ENCODE measurements around the gene BOD1L1.
A peak's percentile ranks its signal among the peaks of the same experiment; 100 is the strongest.

The BOD1L1 gene

DNA sequence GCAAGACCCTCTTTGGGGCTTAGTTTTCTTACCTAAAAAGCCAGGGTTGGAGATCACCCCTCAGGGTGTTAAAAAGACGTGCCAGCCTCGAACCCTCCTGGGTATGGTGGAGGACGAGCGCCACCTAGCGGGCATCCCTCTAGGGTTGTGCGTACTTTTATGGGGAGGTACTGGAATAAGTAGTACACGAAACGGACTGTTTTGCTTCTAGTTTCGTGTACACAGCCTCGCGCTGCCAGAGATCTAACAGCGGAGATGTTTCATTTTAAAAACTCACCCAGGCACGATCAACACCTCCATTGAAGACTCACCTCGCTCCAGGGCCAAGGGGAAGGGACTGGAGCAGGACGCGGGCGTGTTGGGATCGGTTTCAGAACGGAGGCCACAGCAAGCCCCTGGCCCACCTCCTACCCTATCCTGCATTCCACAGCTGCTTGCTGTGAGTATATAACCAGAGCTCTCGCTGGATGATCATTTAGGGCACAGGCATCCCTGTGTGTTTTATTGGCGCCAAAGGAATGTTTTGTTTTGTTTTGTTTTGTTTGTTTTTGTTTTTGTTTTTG is 78.5 kb downstream of the BOD1L1 start:
- peak overlapping the region; percentile 77 for H3K4me2 ChIP-seq
- peak overlapping the region; percentile 81; the same call in 1 of the 2 replicates for H3K9ac ChIP-seq
- H3K36me3 ChIP-seq (ENCODE audit: insufficient read depth), result no peaks in the 10 kb centered on the region
- peak overlapping the region; percentile 73 for H2AFZ ChIP-seq (ENCODE audit: low read depth)
- H3K4me3 ChIP-seq (IDR thresholded peaks at IDR 0.05; ENCODE audit: insufficient read depth, low read depth, low read length), result peak overlapping the region; percentile 61
- H3K79me2 ChIP-seq (ENCODE audit: insufficient read depth, low read depth), result peaks cover 21% of the 10 kb centered on the region
- no peaks in the 10 kb centered on the region for H4K20me1 ChIP-seq (ENCODE audit: insufficient read depth)
- peaks cover 14% of the 10 kb centered on the region for H3K4me1 ChIP-seq (ENCODE audit: low read depth, poor library complexity, severe bottlenecking)
- peak overlapping the region; percentile 43 for H3K27ac ChIP-seq
- peak; percentile 82 for TF ChIP-seq CTCF (conservative IDR thresholded peaks at IDR 0.05; ENCODE audit: low read depth, low read length)
- no peaks in the 10 kb centered on the region for H3K27me3 ChIP-seq (ENCODE audit: insufficient read depth, low read depth)

DNA sequence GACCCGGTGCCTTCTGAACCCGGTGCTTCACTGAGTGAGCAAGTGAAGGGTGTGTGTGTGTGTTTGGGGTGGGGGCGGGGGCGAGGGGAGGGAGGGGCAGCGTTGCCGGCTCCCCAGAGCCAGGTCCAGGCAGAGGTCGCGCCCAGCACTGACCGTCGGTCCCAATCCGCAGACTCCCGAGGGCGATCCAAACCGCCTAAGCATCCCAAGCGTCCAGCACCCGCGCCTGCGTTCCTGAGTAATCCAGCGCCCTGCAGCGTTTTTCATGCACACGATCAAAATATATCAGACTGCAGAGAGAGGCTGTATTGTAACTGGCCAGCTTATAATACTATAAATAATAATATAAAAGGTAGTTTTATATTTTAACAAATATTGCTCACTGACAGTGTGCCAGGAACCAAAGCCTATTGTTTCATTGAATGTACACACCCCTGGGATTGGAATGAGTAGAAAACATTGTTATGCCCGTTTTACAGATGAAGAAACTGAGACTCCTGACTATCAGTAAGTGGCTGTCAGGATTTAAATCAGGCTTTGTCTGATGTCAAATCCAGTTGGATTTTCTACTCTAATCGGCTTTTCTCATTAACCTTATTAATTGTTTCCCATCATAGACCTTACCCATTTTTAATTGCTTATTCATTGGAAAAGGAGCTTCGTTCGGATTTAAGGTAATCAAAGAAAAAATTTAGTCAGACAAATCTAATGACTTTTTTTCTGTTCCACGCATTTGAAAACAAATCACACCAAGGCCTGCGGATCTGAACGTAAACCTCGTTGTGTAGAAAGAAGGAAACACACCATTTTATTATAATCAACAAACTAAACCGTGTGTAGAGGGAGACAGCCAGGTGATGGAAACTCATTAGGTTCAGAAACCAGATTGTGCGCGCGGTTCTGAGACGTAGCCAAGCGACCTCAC is 79.2 kb downstream of the BOD1L1 start:
- H3K27ac ChIP-seq, result peak overlapping the region; percentile 91
- peaks cover 14% of the 10 kb centered on the region for H3K4me1 ChIP-seq (ENCODE audit: low read depth, poor library complexity, severe bottlenecking)
- no peak overlapping the region for H3K4me3 ChIP-seq (IDR thresholded peaks at IDR 0.05; ENCODE audit: insufficient read depth, low read depth, low read length)
- no peak overlapping the region for H2AFZ ChIP-seq (ENCODE audit: low read depth)
- no peaks in the 10 kb centered on the region for H3K27me3 ChIP-seq (ENCODE audit: insufficient read depth, low read depth)
- peaks cover 21% of the 10 kb centered on the region for H3K79me2 ChIP-seq (ENCODE audit: insufficient read depth, low read depth)
- peak overlapping the region; percentile 81 for H3K9ac ChIP-seq
- H4K20me1 ChIP-seq (ENCODE audit: insufficient read depth), result no peaks in the 10 kb centered on the region
- peak overlapping the region; percentile 47 for H3K4me2 ChIP-seq
- H3K36me3 ChIP-seq (ENCODE audit: insufficient read depth), result no peaks in the 10 kb centered on the region
- no peak for TF ChIP-seq CTCF (conservative IDR thresholded peaks at IDR 0.05; ENCODE audit: low read depth, low read length)

DNA sequence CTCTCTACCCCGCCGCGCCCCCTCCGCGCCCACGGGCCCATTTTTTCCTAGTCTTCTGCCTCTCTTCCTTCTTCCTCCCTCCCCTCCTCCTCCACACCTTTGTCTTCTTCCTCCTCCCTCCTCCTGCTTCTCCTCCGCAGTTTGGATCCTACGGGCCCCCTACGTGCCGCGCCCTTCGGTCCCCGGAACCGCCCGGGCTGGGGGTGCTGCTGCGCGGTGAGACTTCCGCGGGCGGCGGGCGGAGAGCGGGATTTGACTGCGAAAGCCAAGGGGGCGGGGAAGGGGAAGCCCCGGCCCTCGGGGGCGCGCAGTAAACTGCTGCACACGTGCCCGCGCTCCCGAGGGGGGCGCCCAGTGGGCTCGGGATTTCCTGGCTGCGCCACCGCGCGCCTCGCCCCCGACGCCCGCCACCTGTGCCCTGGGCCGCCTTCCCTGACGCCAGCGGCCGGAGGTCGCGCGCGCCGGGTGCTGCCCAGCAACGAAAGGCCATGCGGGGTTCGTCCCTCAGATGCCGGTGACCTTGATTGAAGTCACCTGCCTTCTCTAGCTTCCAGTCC is 80.0 kb downstream of the BOD1L1 start:
- peak overlapping the region; percentile 81 for H3K9ac ChIP-seq
- H3K4me1 ChIP-seq (ENCODE audit: low read depth, poor library complexity, severe bottlenecking), result peaks cover 14% of the 10 kb centered on the region
- H3K27me3 ChIP-seq (ENCODE audit: insufficient read depth, low read depth), result no peaks in the 10 kb centered on the region
- no peaks in the 10 kb centered on the region for H3K36me3 ChIP-seq (ENCODE audit: insufficient read depth)
- peak overlapping the region; percentile 91 for H3K27ac ChIP-seq
- H3K4me2 ChIP-seq, result peak overlapping the region; percentile 92; the same call in 1 of the 2 replicates
- H4K20me1 ChIP-seq (ENCODE audit: insufficient read depth), result no peaks in the 10 kb centered on the region
- TF ChIP-seq CTCF (conservative IDR thresholded peaks at IDR 0.05; ENCODE audit: low read depth, low read length), result no peak
- H3K4me3 ChIP-seq (IDR thresholded peaks at IDR 0.05; ENCODE audit: insufficient read depth, low read depth, low read length), result no peak overlapping the region
- peak overlapping the region; percentile 47 for H2AFZ ChIP-seq (ENCODE audit: low read depth)
- H3K79me2 ChIP-seq (ENCODE audit: insufficient read depth, low read depth), result peaks cover 21% of the 10 kb centered on the region

GRCh38 chr4:13546941-13547484 is 80.5 kb downstream of the BOD1L1 start:
- peaks cover 21% of the 10 kb centered on the region for H3K79me2 ChIP-seq (ENCODE audit: insufficient read depth, low read depth)
- H3K36me3 ChIP-seq (ENCODE audit: insufficient read depth), result no peaks in the 10 kb centered on the region
- TF ChIP-seq CTCF (conservative IDR thresholded peaks at IDR 0.05; ENCODE audit: low read depth, low read length), result no peak
- H3K4me2 ChIP-seq, result peak overlapping the region; percentile 92
- peak overlapping the region; percentile 91 for H3K27ac ChIP-seq
- no peaks in the 10 kb centered on the region for H4K20me1 ChIP-seq (ENCODE audit: insufficient read depth)
- H3K27me3 ChIP-seq (ENCODE audit: insufficient read depth, low read depth), result no peaks in the 10 kb centered on the region
- H3K4me3 ChIP-seq (IDR thresholded peaks at IDR 0.05; ENCODE audit: insufficient read depth, low read depth, low read length), result peak overlapping the region; percentile 20
- H3K4me1 ChIP-seq (ENCODE audit: low read depth, poor library complexity, severe bottlenecking), result peaks cover 14% of the 10 kb centered on the region
- peak overlapping the region; percentile 47 for H2AFZ ChIP-seq (ENCODE audit: low read depth)
- peak overlapping the region; percentile 81 for H3K9ac ChIP-seq
